ENCODE measurements around the gene GGACT. TPM values are rescaled to one million over a fixed set of nuclear protein-coding genes. Genes with fewer than 3 reads are reported as not detected.
A peak's percentile ranks its signal among the peaks of the same experiment; 100 is the strongest.

The GGACT gene
- total RNA-seq, 1 donor from 2014 or later, result 6.1 TPM

DNA sequence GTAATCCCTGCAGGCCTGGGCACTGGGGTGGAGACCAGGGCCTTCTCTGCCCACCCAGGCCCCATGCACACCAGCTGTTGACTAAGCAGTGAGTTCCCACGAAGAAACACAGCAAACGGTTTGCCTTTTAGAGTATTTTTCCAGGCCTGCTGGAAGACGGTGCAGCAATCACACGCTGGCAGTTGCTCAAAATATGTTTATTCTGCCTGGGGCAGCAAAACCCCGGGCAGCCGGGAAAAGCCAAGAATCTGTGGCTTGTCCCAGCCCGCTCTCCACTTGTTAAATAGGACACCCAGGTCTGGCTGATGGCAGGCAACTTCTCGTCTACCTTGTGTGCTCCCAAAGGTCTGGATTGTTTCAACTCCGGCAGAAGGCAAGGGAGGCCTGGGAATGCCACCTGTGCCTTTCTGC is 40.8 kb downstream of the GGACT start:
- no peak for DNase-seq (ENCODE audit: low read depth)

DNA sequence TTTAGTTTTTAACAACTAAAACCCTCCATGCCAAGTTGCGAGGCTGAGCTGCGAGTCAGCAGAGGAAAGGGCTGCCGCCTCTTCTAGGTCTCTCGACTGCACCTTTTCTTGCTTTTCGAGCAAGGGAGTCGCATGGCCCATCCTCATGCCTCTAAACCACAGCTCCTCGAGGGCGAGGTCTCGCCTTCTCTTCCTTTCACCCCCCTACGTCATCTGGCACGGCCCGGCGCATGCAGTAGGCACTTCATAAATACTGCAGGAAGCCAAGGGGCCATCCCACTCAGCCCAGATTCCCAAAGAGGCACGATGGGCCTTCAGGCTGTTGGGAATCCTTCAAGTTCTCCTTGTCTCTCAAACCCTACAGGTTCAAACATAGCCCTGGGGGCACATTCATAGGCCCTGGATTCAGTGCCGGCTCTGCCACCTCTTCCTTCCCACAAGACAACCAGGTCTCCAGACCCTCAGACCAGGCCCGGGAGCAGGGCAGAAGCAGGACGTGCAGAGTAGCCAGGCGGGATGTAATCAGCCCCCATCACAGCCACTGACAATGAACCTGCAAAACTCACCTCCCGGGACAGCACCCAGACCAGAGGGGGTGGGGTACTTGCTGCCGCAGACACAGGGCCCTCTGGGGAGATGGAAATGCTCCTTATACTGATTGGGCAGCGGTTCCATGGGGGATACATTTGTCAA is 41.7 kb downstream of the GGACT start:
- DNase-seq (ENCODE audit: low read depth), result no peak

DNA sequence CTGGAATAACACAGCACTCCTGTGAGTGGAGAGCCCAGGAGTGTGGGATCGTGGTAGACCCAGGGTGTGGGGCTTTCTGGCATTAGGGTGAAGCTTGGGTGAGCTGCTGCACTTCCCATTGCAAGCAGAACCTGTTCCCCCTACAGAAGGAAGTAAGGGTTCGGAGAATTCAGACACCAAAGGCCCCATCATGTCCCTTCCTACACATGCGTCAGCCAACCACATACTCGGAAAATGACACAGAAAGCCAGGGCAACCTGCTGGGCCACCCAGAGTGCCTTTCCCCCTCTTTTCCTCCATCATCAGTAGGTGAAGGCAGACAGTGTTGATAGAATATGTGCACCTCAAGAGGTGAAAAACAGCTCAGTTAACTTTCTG is 42.9 kb downstream of the GGACT start:
- DNase-seq (ENCODE audit: low read depth), result no peak

DNA sequence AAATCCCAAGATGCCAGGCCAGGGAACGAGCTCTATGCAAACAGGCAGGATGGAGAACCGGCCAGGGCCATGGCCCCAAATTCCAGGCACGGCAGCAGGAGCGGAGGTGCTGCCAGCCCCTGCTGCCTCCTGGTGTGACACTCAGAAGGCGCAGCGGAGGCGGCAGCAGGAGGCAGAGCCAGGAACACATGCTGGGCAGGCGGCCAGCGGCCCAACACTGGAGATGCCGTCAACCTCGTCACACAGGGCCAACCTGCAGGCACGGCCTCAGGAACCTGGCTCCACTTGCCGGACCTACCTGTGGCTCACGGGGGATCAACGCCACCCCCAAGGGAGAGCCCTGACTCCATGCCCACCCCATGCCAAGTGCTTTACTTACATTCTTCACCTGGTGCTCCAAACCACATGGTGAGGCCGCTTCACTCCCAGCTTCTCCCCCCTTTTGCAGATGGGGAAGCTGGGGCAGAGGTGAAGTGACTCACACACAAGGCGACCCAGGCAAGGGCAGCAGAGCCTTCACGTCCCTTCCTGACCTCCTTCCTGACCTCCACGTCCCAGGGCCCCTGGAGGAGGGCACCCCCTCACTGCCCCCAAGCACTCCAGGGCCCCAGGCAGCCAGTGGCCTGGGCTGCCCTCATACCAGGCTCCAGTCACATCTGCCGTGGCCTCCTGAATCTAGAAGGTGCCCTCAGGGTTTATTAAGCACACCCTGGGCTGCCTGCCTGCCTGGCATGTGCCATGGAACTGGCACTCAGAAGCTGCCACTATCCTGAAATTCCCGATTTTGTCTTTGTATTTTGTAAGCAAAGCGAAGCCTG is 43.5 kb downstream of the GGACT start:
- peak; percentile 47 for DNase-seq (ENCODE audit: low read depth)

DNA sequence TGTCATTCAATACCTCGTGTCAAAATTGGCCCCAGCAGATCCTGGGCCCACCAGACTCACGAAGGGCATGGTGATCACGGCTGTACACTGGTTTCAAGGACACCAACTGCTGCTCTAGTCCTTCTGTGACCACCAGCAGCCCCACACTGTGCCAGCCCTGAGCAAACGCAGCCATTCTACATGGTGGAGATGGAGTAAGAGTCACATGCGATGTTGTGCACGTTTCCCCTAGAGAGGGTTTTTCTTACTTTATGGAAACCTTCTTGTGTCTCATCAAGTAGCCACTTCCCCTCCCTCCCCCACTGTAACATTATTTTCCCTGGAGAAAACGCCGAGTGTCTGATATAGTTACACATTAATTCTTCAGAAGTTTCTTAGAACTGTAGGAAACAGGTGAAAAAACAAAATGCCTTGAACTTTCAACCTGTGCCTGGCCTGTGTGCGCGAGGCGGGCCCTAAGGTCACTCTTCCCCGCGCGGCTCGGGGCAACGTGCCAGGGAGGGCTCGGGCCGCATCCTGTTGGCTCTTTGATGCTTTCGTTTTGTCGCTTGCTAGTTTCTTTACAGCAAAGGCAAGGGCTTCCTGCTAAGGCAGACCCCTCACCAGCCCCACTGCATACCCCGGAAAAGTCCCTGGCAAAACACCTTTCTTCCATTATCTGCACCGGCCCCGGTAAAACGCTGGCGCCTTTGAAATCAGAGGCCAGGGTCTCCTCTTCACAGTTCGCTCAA is 44.6 kb downstream of the GGACT start:
- peak; percentile 59 for DNase-seq (ENCODE audit: low read depth)

DNA sequence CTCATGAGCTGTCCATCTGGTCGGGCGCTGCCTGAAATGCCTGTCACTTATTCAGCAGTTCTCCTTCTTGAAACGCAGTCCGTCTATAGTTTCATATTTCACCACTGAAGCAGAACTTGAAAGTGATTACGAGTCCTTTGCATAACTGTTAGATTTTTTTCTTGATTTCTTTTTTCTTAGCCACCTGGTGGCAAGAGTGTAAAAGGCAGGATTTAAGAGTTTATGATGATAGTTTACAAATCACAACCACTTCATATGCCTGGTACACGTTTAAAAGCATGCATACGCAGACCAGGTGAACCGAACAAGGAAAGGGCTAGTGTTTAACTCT is 45.8 kb downstream of the GGACT start:
- peak; percentile 47 for DNase-seq (ENCODE audit: low read depth)

DNA sequence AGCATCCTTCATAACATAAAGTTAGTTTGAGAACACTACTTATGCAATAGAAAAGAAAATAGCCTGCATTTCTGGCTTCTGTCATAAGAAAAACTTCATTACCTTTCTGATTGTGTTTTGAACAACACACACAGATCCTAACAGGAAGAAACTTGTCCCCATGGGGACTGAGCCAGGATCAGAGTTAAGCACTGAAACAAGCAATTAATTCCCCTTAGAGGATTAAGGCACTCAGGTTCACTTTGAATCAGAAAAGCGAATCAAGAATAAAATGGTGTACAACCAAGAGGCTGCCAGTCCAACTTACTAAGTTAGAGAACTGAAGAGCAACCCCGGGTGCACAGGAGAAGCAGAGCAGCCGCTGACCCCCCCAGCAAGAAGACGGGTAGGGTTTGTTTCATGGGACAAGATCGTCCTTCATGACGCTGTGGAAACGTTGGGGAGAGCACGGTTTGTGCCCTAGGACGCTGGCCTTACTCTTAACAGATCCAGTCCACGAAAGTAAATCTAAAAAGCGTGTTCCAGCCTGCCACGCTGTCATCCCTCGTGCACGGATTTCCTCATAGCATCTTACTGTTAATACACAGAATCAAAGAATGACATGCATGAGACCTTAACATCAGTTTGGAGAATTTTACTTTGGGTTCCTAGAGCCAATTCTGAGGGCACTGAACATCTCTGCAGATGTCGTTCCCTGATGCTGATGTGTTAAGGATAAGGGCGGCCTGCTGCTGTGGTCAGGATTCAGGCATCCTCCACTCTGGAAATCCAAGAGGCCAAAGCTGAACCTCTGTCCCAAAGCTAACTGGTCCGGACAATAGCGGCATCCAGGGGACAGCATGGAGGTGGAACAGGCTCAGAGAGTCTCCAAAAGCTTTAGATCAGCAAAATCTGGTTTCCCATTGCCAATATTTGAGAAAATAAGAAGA is 46.4 kb downstream of the GGACT start:
- DNase-seq (ENCODE audit: low read depth), result no peak

- DNase-seq (ENCODE audit: low read depth), result no peak
Observed at GRCh38 chr13:100540621-100541020, 48.0 kb downstream of the GGACT start.

DNA sequence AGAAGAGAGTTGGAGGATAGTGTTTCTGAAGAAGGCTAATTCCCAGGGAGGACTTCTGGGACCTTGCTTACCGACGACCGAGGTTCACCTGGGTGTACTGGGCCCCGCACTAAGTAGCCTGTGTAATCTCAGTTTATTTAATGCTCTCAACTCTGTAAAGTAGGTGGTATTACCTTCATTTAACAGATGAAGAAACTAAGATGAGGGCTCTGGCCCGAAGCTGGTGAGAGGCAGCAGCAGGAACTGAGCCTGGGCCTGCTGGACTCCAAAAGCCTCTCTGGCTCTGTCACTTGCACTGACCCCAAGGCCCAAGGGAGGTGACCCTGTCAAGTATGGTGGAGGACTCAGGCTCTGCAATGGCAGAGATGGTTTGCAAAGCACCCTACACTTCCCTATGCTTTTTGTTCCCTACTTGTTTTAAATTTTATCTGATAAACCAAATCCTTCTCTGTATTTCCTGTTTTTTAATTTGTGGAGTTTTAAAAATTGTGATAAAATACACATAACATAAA is 50.6 kb downstream of the GGACT start:
- DNase-seq (ENCODE audit: low read depth), result no peak

DNA sequence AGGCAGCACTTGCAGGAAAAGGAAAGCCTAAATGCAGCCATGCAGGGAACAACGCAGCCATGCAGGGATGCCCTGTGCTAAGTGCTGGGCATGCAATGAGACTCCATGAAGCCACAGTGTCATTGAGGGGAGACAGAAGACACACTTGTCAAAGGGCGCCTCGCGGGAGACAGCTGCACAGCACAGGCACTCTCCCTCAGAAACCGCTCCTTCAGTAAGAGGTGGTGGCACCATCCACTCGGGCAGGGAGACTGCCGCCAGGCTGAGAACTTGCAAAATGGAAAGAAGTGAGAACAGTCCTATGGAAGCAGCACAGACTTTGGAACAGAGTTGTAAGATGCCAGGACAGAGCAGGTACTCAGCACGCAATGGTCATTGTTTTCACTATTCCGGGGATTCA is 51.1 kb downstream of the GGACT start:
- no peak for DNase-seq (ENCODE audit: low read depth)

GRCh38 chr13:100536643-100537180 is 51.9 kb downstream of the GGACT start:
- DNase-seq (ENCODE audit: low read depth), result no peak

DNA sequence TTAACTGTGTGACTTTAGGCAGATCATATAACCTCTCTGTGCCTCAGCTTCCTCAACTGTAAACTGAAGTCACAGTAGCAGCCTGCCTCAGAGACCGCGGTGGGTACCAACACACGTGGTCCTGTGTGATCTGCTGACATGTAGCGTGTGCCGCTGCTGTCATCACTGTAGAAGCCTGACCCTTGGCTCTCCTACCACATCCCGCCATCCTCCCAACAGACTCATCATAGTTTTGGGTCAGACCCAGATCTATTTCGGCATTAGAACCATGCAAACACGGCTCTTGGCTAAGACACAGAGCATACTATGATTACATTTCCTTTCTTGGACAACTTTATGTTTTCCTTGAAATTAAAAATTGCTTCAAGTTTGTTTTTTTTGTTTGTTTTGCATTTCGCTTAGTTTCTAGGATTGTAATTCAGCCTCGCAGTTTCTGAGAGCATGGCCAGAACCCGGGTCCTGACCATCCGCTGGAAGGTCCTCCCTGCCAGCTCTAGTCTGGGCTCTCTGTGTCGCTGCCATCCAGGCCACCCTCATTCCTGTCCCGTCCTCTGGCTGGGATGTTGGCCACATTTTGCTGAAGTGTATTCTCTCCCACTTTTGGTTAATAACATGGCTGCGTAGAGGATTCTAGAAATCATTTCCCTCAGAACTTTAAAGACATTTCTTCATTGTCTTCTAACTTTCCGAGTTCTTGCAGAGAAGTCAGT is 53.0 kb downstream of the GGACT start:
- DNase-seq (ENCODE audit: low read depth), result no peak

DNA sequence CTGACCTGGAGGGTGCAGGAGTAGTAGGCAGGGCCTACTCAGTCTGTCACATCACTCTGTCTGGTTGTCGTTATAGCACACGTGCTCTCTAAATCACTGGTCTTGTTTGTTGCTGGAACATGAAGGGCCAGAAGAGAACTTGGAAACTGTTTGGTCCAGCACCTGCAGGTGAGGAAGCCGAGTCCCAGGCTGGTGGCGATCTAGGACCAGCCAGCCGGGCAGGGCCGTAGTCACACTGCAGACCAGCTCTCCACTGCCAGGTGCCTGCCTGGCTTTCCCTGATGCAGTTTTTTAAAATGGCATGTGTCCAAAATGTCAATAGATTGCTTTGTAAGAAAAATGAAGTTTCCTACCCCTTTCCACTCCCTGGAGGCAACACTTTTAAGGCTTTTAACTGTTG is 53.7 kb downstream of the GGACT start:
- DNase-seq (ENCODE audit: low read depth), result no peak

GRCh38 chr13:100534147-100534843 is 54.3 kb downstream of the GGACT start:
- no peak for DNase-seq (ENCODE audit: low read depth)

DNA sequence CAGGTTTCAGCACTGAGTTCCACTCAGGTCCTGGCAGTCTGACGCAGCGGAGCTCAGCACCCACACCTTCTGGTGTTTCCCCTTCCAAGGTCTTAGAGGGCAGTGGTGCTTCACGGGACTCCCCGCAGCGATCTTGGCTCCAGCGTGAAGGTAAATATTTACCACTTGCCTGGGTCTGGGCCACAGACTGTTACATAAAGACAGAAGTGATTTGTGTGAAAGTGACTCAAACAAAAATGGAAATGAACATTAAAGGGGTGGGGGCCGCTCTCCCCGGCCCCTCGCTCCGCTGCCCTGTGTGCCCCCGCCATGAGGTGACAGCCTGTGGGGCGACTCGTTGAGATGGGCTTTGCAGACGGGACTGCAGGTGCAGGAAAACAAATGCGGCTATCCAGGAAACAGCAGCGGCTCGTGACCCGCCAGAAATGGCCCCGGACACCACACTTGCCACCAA is 55.0 kb downstream of the GGACT start:
- peak; percentile 42 for DNase-seq (ENCODE audit: low read depth)

- DNase-seq (ENCODE audit: low read depth), result no peak
Observed at GRCh38 chr13:100532836-100533435, 55.7 kb downstream of the GGACT start.

GRCh38 chr13:100532090-100532766 is 56.4 kb downstream of the GGACT start:
- no peak for DNase-seq (ENCODE audit: low read depth)

GRCh38 chr13:100530671-100531213 is 57.8 kb downstream of the GGACT start:
- no peak for DNase-seq (ENCODE audit: low read depth)
